ENCODE measurements around the gene MFAP5. TPM values are rescaled to one million over a fixed set of nuclear protein-coding genes. Genes with fewer than 3 reads are reported as not detected.

Gene MFAP5
- polyA plus RNA-seq, 1 of the 3 experiments (the other 2 are of a cell fraction), result 19.1 TPM

DNA sequence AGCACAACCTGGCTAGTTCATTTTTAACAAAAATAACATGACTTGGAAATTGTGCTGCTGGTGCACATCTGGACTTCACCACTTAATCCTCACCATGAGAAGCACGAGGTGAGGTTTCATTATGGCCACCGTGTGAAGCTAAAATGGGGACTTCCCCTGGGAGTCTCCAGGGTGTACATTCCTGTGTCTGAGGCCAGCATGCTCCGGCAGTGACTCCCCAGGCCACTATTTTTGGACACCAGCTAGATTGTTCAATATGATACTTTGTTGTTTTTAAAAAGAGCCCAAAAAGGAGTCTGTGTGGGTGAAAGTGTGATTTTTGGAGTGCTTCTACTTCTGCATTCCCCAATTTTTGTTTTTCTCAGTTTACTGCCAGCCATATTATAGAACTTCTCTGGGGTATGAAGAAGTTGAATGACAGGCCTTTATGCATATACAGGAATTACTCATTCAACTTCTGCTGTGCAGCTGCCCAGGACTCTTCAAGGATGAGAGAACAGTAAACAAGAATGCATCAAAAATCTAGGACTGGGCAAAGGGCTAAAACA is 33.1 kb downstream of the MFAP5 start:
- Histone ChIP-seq H3K4me2 (no peak overlapping the region), H3K9me2 (no peaks in the 10 kb centered on the region), H3K4me3 (ENCODE audit: low read depth in 2 of 2, low read length in 1 of 2) (no peak overlapping the region), H3K27me3 (ENCODE audit: insufficient read depth) (no peaks in the 10 kb centered on the region; the same call in none of the 2 replicates), H2AFZ (ENCODE audit: low read depth) (no peak overlapping the region), H3K36me3 (replicated peaks in 1 of 2; ENCODE audit: control insufficient read depth in 1 of 2, insufficient read depth in 2 of 2, low read length in 1 of 2) (no peaks in the 10 kb centered on the region), H3F3A (replicated peaks; ENCODE audit: insufficient read depth) (peaks cover 4% of the 10 kb centered on the region), H3K9ac (no peak overlapping the region), H3K4me1 (ENCODE audit: control insufficient read depth in 1 of 2, insufficient read depth in 2 of 2, low read depth in 1 of 2, low read length in 1 of 2) (no peaks in the 10 kb centered on the region), H4K20me1 (ENCODE audit: insufficient read depth) (no peaks in the 10 kb centered on the region), H3K27ac (ENCODE audit: low read depth in 2 of 2, low read length in 1 of 2) (no peak overlapping the region), H3K79me2 (ENCODE audit: insufficient read depth) (no peaks in the 10 kb centered on the region), H3K9me3 (no peaks in the 10 kb centered on the region)
- ChIA-PET CTCF (interaction anchor here (1.6 to 2.0 kb wide), 2 partner anchors 21 to 28 kb away, joined by 6 to 7 read pairs; no protein-coding TSS in a partner anchor), POLR2A (no interaction called here)
- no peak for TF ChIP-seq FOXJ3 (CRISPR knock-in tag; IDR thresholded peaks at IDR 0.05)
- no peak for TF ChIP-seq RCOR1 (IDR thresholded peaks at IDR 0.05; ENCODE audit: low read length)
- TF ChIP-seq NRF1 (IDR thresholded peaks at IDR 0.05; ENCODE audit: low read depth, low read length), result no peak
- TF ChIP-seq, protein P1, sequence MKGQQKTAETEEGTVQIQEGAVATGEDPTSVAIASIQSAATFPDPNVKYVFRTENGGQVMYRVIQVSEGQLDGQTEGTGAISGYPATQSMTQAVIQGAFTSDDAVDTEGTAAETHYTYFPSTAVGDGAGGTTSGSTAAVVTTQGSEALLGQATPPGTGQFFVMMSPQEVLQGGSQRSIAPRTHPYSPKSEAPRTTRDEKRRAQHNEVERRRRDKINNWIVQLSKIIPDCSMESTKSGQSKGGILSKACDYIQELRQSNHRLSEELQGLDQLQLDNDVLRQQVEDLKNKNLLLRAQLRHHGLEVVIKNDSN (IDR thresholded peaks at IDR 0.05; ENCODE audit: borderline replicate concordance, low read depth), result no peak
- no peak for TF ChIP-seq JUND (IDR thresholded peaks at IDR 0.05)
- no peak for TF ChIP-seq FOSL2 (IDR thresholded peaks at IDR 0.05; ENCODE audit: borderline replicate concordance, low read depth)
- TF ChIP-seq IRF3 (IDR thresholded peaks at IDR 0.05; ENCODE audit: low read depth, low read length), result no peak
- TF ChIP-seq CHD2 (IDR thresholded peaks at IDR 0.05; ENCODE audit: low read length, partially characterized antibody), result no peak
- no peak for TF ChIP-seq TCF12 (IDR thresholded peaks at IDR 0.05)
- DNase-seq, result no peak
- WGBS (ENCODE audit: low lambda C conversion rate), result 0% methylated on average over 3 of the region's 3 CpGs

GRCh38 chr12:8628731-8629130 is 33.9 kb downstream of the MFAP5 start:
- H3K9me3 ChIP-seq, result no peaks in the 10 kb centered on the region
- no peak overlapping the region for H3K4me2 ChIP-seq
- POLR2A ChIA-PET, result no interaction called here
- H3K79me2 ChIP-seq (ENCODE audit: insufficient read depth), result no peaks in the 10 kb centered on the region
- H3K27me3 ChIP-seq (ENCODE audit: insufficient read depth), result no peaks in the 10 kb centered on the region; the same call in 1 of the 2 replicates
- TF ChIP-seq EZH2phosphoT487 (IDR thresholded peaks at IDR 0.05; ENCODE audit: borderline replicate concordance, low read depth) (no peak), EP300 (IDR thresholded peaks at IDR 0.05; ENCODE audit: borderline replicate concordance in 1 of 2, low read depth in 1 of 2, low read length in 1 of 2) (no peak), PBX3 (IDR thresholded peaks at IDR 0.05) (no peak), SIN3A (IDR thresholded peaks at IDR 0.05; ENCODE audit: borderline replicate concordance, low read depth, low read length) (no peak), SMC3 (IDR thresholded peaks at IDR 0.05; ENCODE audit: low read depth, low read length) (no peak), CHD2 (IDR thresholded peaks at IDR 0.05; ENCODE audit: low read length, partially characterized antibody) (no peak), NFIC (IDR thresholded peaks at IDR 0.05; ENCODE audit: borderline replicate concordance) (no peak), FOXM1 (IDR thresholded peaks at IDR 0.05; ENCODE audit: low read depth) (no peak), POLR2AphosphoS5 (IDR thresholded peaks at IDR 0.05; ENCODE audit: low read depth, low read length) (no peak), GATA2 (CRISPR knock-in tag; IDR thresholded peaks at IDR 0.05) (no peak), MXI1 (IDR thresholded peaks at IDR 0.05; ENCODE audit: low read depth, low read length) (no peak), ELF1 (IDR thresholded peaks at IDR 0.05) (no peak), FOXJ3 (CRISPR knock-in tag; IDR thresholded peaks at IDR 0.05) (no peak)
- TF ChIP-seq, protein P2, sequence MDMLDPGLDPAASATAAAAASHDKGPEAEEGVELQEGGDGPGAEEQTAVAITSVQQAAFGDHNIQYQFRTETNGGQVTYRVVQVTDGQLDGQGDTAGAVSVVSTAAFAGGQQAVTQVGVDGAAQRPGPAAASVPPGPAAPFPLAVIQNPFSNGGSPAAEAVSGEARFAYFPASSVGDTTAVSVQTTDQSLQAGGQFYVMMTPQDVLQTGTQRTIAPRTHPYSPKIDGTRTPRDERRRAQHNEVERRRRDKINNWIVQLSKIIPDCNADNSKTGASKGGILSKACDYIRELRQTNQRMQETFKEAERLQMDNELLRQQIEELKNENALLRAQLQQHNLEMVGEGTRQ (IDR thresholded peaks at IDR 0.05; ENCODE audit: borderline replicate concordance, low read depth, low read length), result no peak
- TF ChIP-seq, protein P1 (IDR thresholded peaks at IDR 0.05; ENCODE audit: borderline replicate concordance, low read depth), result no peak
- no peak overlapping the region for H3K4me3 ChIP-seq (ENCODE audit: low read depth in 2 of 2, low read length in 1 of 2)
- no peaks in the 10 kb centered on the region for H3K36me3 ChIP-seq (replicated peaks in 1 of 2; ENCODE audit: control insufficient read depth in 1 of 2, insufficient read depth in 2 of 2, low read length in 1 of 2)
- H3F3A ChIP-seq (replicated peaks; ENCODE audit: insufficient read depth), result peaks cover 4% of the 10 kb centered on the region
- CTCF ChIA-PET, result interaction anchor here (1.6 to 2.0 kb wide), 2 partner anchors 20 to 29 kb away, joined by 6 to 7 read pairs; no protein-coding TSS in a partner anchor
- no peak overlapping the region for H3K9ac ChIP-seq
- no peak overlapping the region for H3K27ac ChIP-seq (ENCODE audit: low read depth in 2 of 2, low read length in 1 of 2)
- 19% methylated on average over 3 of the region's 3 CpGs for WGBS (ENCODE audit: low lambda C conversion rate)
- H4K20me1 ChIP-seq (ENCODE audit: insufficient read depth), result no peaks in the 10 kb centered on the region
- H2AFZ ChIP-seq (ENCODE audit: low read depth), result no peak overlapping the region
- no peaks in the 10 kb centered on the region for H3K4me1 ChIP-seq (ENCODE audit: control insufficient read depth in 1 of 2, insufficient read depth in 2 of 2, low read depth in 1 of 2, low read length in 1 of 2)
- DNase-seq, result no peak
- no peaks in the 10 kb centered on the region for H3K9me2 ChIP-seq
